H1 (cell line): ENCODE data around the gene GPC6.

ENCODE experiments used
- CBX5 ChIP-seq: fragments of 300-800, 300-1000 bp; sonication (generic); IDR thresholded peaks from 2 replicates; pipeline ENCODE4 v1.7.1; 2016; ENCODE audit warnings: antibody characterized with exemption, low read length, low read depth
- EP300 ChIP-seq, 2 experiments: IDR thresholded peaks; 1 replicate in 1 of 2; 2 replicates in 1 of 2; pipeline ENCODE4 v1.6.1; 2011 to 2012; ENCODE audit warnings: low read depth in 2 of 2, low read length in 2 of 2, mild to moderate bottlenecking in 2 of 2, borderline replicate concordance in 1 of 2, inconsistent platforms in 1 of 2, moderate library complexity in 1 of 2
- EZH2 ChIP-seq: fragments of 200-600 bp; sonication (generic); IDR thresholded peaks from 2 replicates; pipeline ENCODE4 v1.7.1; 2012; ENCODE audit warnings: low read depth, mild to moderate bottlenecking, moderate library complexity, low read length, inconsistent platforms; ENCODE audit not compliant: severe bottlenecking
- GABPA ChIP-seq: IDR thresholded peaks from 2 replicates; pipeline ENCODE4 v1.6.1; 2011; ENCODE audit warnings: mild to moderate bottlenecking, low read length, moderate library complexity, borderline replicate concordance; ENCODE audit not compliant: insufficient read depth
- POLR2A ChIP-seq, 2 experiments: IDR thresholded peaks; 1 replicate in 1 of 2; 2 replicates in 1 of 2; pipeline ENCODE4 v1.6.1; 2011; ENCODE audit warnings: low read depth in 2 of 2, low read length in 2 of 2, mild to moderate bottlenecking in 2 of 2; ENCODE audit errors: control extremely low read depth in 1 of 2
- POLR2AphosphoS5 ChIP-seq: IDR thresholded peaks from 2 replicates; pipeline ENCODE4 v1.6.1; 2011; ENCODE audit warnings: low read depth, low read length
- RAD21 ChIP-seq, 2 experiments: IDR thresholded peaks in 1 of 2; conservative IDR thresholded peaks in 1 of 2; 2 replicates each; pipeline ENCODE4 v1.6.1; 2011; ENCODE audit warnings: low read depth in 2 of 2, low read length in 2 of 2, improper control_type of control experiment in 1 of 2, inconsistent platforms in 1 of 2, mild to moderate bottlenecking in 1 of 2, moderate library complexity in 1 of 2
- TAF1 ChIP-seq: IDR thresholded peaks from 2 replicates; pipeline ENCODE4 v1.6.1; 2011; ENCODE audit warnings: mild to moderate bottlenecking, low read depth, low read length
- TBP ChIP-seq: IDR thresholded peaks from 2 replicates; pipeline ENCODE4 v1.6.1; 2011; ENCODE audit warnings: low read depth, low read length, improper control_type of control experiment
- YY1 ChIP-seq: IDR thresholded peaks from 2 replicates; pipeline ENCODE4 v1.6.1; 2011; ENCODE audit warnings: low read depth, mild to moderate bottlenecking, low read length
- ZNF274 ChIP-seq: IDR thresholded peaks from 2 replicates; pipeline ENCODE4 v1.7.0; 2012; ENCODE audit warnings: low read length, borderline replicate concordance; ENCODE audit errors: extremely low read depth
- TF ChIP-seq, protein P1 (sequence below): IDR thresholded peaks from 2 replicates; pipeline ENCODE4 v1.6.1; 2012; ENCODE audit warnings: inconsistent platforms
- TF ChIP-seq, protein P2 (sequence below), 3 experiments: IDR thresholded peaks; 1 replicate in 2 of 3; 2 replicates in 1 of 3; pipeline versions ENCODE4 v1.5.1 to v1.6.1; 2011; ENCODE audit warnings: low read length in 3 of 3, mild to moderate bottlenecking in 3 of 3, inconsistent platforms in 2 of 3, low read depth in 1 of 3, moderate library complexity in 1 of 3; ENCODE audit not compliant: insufficient read depth in 1 of 3; ENCODE audit errors: control extremely low read depth in 1 of 3
- TF ChIP-seq, protein P3 (sequence below): IDR thresholded peaks from 2 replicates; pipeline ENCODE4 v1.6.1; 2012; ENCODE audit warnings: low read length, inconsistent platforms

- TF ChIP-seq, protein P1, sequence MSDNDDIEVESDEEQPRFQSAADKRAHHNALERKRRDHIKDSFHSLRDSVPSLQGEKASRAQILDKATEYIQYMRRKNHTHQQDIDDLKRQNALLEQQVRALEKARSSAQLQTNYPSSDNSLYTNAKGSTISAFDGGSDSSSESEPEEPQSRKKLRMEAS: no peak
- TF ChIP-seq, protein P2, sequence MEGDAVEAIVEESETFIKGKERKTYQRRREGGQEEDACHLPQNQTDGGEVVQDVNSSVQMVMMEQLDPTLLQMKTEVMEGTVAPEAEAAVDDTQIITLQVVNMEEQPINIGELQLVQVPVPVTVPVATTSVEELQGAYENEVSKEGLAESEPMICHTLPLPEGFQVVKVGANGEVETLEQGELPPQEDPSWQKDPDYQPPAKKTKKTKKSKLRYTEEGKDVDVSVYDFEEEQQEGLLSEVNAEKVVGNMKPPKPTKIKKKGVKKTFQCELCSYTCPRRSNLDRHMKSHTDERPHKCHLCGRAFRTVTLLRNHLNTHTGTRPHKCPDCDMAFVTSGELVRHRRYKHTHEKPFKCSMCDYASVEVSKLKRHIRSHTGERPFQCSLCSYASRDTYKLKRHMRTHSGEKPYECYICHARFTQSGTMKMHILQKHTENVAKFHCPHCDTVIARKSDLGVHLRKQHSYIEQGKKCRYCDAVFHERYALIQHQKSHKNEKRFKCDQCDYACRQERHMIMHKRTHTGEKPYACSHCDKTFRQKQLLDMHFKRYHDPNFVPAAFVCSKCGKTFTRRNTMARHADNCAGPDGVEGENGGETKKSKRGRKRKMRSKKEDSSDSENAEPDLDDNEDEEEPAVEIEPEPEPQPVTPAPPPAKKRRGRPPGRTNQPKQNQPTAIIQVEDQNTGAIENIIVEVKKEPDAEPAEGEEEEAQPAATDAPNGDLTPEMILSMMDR (IDR thresholded peaks at IDR 0.05; ENCODE audit: control extremely low read depth in 1 of 3, insufficient read depth in 1 of 3, low read depth in 1 of 3, low read length in 3 of 3): no peak
- TF ChIP-seq ZNF274: no peak
- no peak for TF ChIP-seq RAD21 (IDR thresholded peaks at IDR 0.05 in 1 of 2, conservative IDR thresholded peaks at IDR 0.05 in 1 of 2; ENCODE audit: low read depth in 2 of 2, low read length in 2 of 2)
- no peak for TF ChIP-seq TBP
- no peak for TF ChIP-seq EZH2
- TF ChIP-seq YY1: no peak
- TF ChIP-seq GABPA: no peak
- no peak for TF ChIP-seq POLR2A (IDR thresholded peaks at IDR 0.05; ENCODE audit: control extremely low read depth in 1 of 2, low read depth in 2 of 2, low read length in 2 of 2)
- TF ChIP-seq EP300 (IDR thresholded peaks at IDR 0.05; ENCODE audit: borderline replicate concordance in 1 of 2, low read depth in 2 of 2, low read length in 2 of 2): no peak
- TF ChIP-seq, protein P3, sequence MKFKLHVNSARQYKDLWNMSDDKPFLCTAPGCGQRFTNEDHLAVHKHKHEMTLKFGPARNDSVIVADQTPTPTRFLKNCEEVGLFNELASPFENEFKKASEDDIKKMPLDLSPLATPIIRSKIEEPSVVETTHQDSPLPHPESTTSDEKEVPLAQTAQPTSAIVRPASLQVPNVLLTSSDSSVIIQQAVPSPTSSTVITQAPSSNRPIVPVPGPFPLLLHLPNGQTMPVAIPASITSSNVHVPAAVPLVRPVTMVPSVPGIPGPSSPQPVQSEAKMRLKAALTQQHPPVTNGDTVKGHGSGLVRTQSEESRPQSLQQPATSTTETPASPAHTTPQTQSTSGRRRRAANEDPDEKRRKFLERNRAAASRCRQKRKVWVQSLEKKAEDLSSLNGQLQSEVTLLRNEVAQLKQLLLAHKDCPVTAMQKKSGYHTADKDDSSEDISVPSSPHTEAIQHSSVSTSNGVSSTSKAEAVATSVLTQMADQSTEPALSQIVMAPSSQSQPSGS: no peak
- no peak for TF ChIP-seq POLR2AphosphoS5
- no peak for TF ChIP-seq CBX5
- TF ChIP-seq TAF1: no peak
Observed at GRCh38 chr13:93674337-93674755, 447.7 kb downstream of the GPC6 start.
